Stimulated activated CD8-positive, alpha-beta memory T cell treated with anti-CD3 and anti-CD28 coated beads, Interleukin-4, amount 100 ng/mL, for 1 hour (primary cell): Measurements from ENCODE around the gene LMNB1.
"Not testable (repeated sequence)": the region's sequence is repeated elsewhere in the genome, so short reads cannot be mapped to it uniquely, and the experiment has no call there.

Experiments used
- DNase-seq, 2 donors: peaks; one replicate each; pipeline ENCODE4 v3.0.0-alpha.2; 2020; ENCODE audit warnings: low read depth in 2 of 2, low spot score in 1 of 2

LMNB1 gene

GRCh38 chr5:126818736-126819135, 41.8 kb downstream of the LMNB1 start:
- no peak for DNase-seq

- DNase-seq = no peak
Observed at GRCh38 chr5:126819253-126819652, 42.3 kb downstream of the LMNB1 start.

GRCh38 chr5:126826619-126827215, 49.8 kb downstream of the LMNB1 start:
- no peak for DNase-seq

GRCh38 chr5:126829098-126829497, 52.2 kb downstream of the LMNB1 start:
- DNase-seq = no peak

GRCh38 chr5:126830061-126830460, 53.1 kb downstream of the LMNB1 start:
- DNase-seq = no peak

- no peak for DNase-seq
Observed at GRCh38 chr5:126831156-126831555, 54.2 kb downstream of the LMNB1 start.

GRCh38 chr5:126836778-126837177, 59.8 kb downstream of the LMNB1 start:
- DNase-seq = no peak

GRCh38 chr5:126837242-126837641, 60.3 kb downstream of the LMNB1 start:
- no peak for DNase-seq

- DNase-seq = no peak
Observed at GRCh38 chr5:126837906-126838539, 61.1 kb downstream of the LMNB1 start.

GRCh38 chr5:126839407-126839806, 62.5 kb downstream of the LMNB1 start:
- not testable (repeated sequence) for DNase-seq

GRCh38 chr5:126843375-126843774, 66.4 kb downstream of the LMNB1 start:
- DNase-seq = not testable (repeated sequence)

- DNase-seq = peak in 1 of 2 donors; percentile 53
Observed at GRCh38 chr5:126845470-126846070, 68.6 kb downstream of the LMNB1 start.

- DNase-seq = no peak
Observed at GRCh38 chr5:126846344-126846743, 69.4 kb downstream of the LMNB1 start.

GRCh38 chr5:126846744-126847455, 70.0 kb downstream of the LMNB1 start:
- DNase-seq = no peak

GRCh38 chr5:126847456-126847820, 70.5 kb downstream of the LMNB1 start:
- no peak for DNase-seq

- DNase-seq = no peak
Observed at GRCh38 chr5:126847826-126848251, 70.9 kb downstream of the LMNB1 start.

- DNase-seq = no peak
Observed at GRCh38 chr5:126848253-126848652, 71.3 kb downstream of the LMNB1 start.

- DNase-seq = no peak
Observed at GRCh38 chr5:126849101-126849678, 72.3 kb downstream of the LMNB1 start.

GRCh38 chr5:126851501-126852011, 74.6 kb downstream of the LMNB1 start:
- no peak for DNase-seq

- DNase-seq = no peak
Observed at GRCh38 chr5:126852091-126852571, 75.2 kb downstream of the LMNB1 start.

- DNase-seq = no peak
Observed at GRCh38 chr5:126852841-126853271, 75.9 kb downstream of the LMNB1 start.
